HL-60 (cell line): ENCODE results near the gene AKNA.

ENCODE experiments used
- DNase-seq, 2 experiments: peaks; one replicate each; pipeline ENCODE4 v3.0.0-alpha.2; 2010 to 2020; ENCODE audit warnings: low read depth in 1 of 2, low spot score in 1 of 2
- H3K27ac ChIP-seq: fragments of 250-450 bp; sonication (Bioruptor Pico); replicated peaks from 2 replicates; pipeline ENCODE4 v1.5.1; 2020; ENCODE audit warnings: mild to moderate bottlenecking, moderate library complexity
- H3K27me3 ChIP-seq: fragments of 250-450 bp; sonication (Bioruptor Pico); 2 replicates; pipeline ENCODE4 v1.5.1; 2021; ENCODE audit warnings: mild to moderate bottlenecking, moderate library complexity; ENCODE audit not compliant: insufficient read depth, poor library complexity, severe bottlenecking
- H3K4me3 ChIP-seq: replicated peaks from 2 replicates; pipeline ENCODE4 v1.5.1; 2011; ENCODE audit warnings: mild to moderate bottlenecking, control low read depth, low read length; ENCODE audit not compliant: insufficient read depth
- CTCF ChIP-seq: IDR thresholded peaks from one replicate; pipeline ENCODE4 v1.5.1; 2011; ENCODE audit warnings: low read length, control low read depth, inconsistent platforms; ENCODE audit not compliant: insufficient read depth
- SPI1 ChIP-seq: IDR thresholded peaks from 2 replicates; pipeline ENCODE4 v1.6.1; 2012; ENCODE audit warnings: low read depth, mild to moderate bottlenecking, borderline replicate concordance

The AKNA gene

GRCh38 chr9:114284316-114285060 is 103.3 kb downstream of the AKNA start:
- DNase-seq, result no peak
- Histone ChIP-seq H3K27me3 (no peaks in the 10 kb centered on the region), H3K27ac (no peak overlapping the region), H3K4me3 (no peak overlapping the region)
- TF ChIP-seq SPI1 (no peak), CTCF (no peak)
